Breast epithelium (tissue), 3 donors: ENCODE data around the gene CFAP46.

ENCODE experiments used
- CTCF ChIP-seq, 3 donors: fragments of 450-650 bp; IDR thresholded peaks; one replicate each; pipeline ENCODE4 v1.5.1; 2016 to 2017; ENCODE audit warnings: antibody characterized with exemption in 3 of 3, mild to moderate bottlenecking in 3 of 3, moderate library complexity in 3 of 3
- POLR2A ChIP-seq: fragments of 450-650 bp; IDR thresholded peaks from one replicate; pipeline ENCODE4 v1.6.1; 2016; ENCODE audit warnings: antibody characterized with exemption, mild to moderate bottlenecking, moderate library complexity

- peak in 2 of 3 donors; percentile 46 to 54 for TF ChIP-seq CTCF (IDR thresholded peaks at IDR 0.05)
- TF ChIP-seq POLR2A: no peak
Measured at GRCh38 chr10:132904181-132904813, 38.1 kb downstream of the CFAP46 start.
